Suppressor macrophage (primary cell): ENCODE measurements around the gene PPP1R37.

Experiments
- DNase-seq, 4 experiments: peaks; one replicate each; pipeline ENCODE4 v3.0.0-alpha.2; 2020 to 2022

The PPP1R37 gene

GRCh38 chr19:45173816-45174215 is 80.8 kb downstream of the PPP1R37 start:
- no peak for DNase-seq

GRCh38 chr19:45175515-45176345 is 82.8 kb downstream of the PPP1R37 start:
- DNase-seq = peak in 3 of 4 experiments; percentile 57 to 62 (median 61)

GRCh38 chr19:45177817-45178261 is 84.9 kb downstream of the PPP1R37 start, which contains the start of gene TRAPPC6A:
Gene TRAPPC6A, minus strand, starts transcription at chr19:45178237. Its CDS starts 19 bp downstream, at chr19:45178218.
- DNase-seq = peak; percentile 88 to 91 (median 90)

- peak; percentile 100 for DNase-seq
Observed at GRCh38 chr19:45178262-45179071, 85.5 kb downstream of the PPP1R37 start, which contains the start of gene BLOC1S3. Gene BLOC1S3, plus strand, starts transcription at chr19:45178784. Its CDS starts 513 bp downstream, at chr19:45179297.

GRCh38 chr19:45179072-45179891 is 86.3 kb downstream of the PPP1R37 start:
- DNase-seq = peak; percentile 36 to 83 (median 61)

GRCh38 chr19:45179892-45180370 is 87.0 kb downstream of the PPP1R37 start:
- no peak for DNase-seq

GRCh38 chr19:45180936-45181335 is 88.0 kb downstream of the PPP1R37 start:
- DNase-seq = peak in 2 of 4 experiments; percentile 35 to 47

- peak in 1 of 4 experiments; percentile 29 for DNase-seq
Observed at GRCh38 chr19:45182758-45183157, 89.8 kb downstream of the PPP1R37 start.

- DNase-seq = no peak
Observed at GRCh38 chr19:45184115-45184514, 91.1 kb downstream of the PPP1R37 start.

- DNase-seq = no peak
Observed at GRCh38 chr19:45186509-45187334, 93.7 kb downstream of the PPP1R37 start.

GRCh38 chr19:45187421-45188100 is 94.6 kb downstream of the PPP1R37 start:
- peak in 3 of 4 experiments; percentile 21 to 48 (median 25) for DNase-seq

GRCh38 chr19:45189971-45190370 is 97.0 kb downstream of the PPP1R37 start:
- no peak for DNase-seq

GRCh38 chr19:45191375-45191774 is 98.4 kb downstream of the PPP1R37 start:
- DNase-seq = no peak

- no peak for DNase-seq
Observed at GRCh38 chr19:45195764-45196163, 102.8 kb downstream of the PPP1R37 start.
